Hypothalamus (tissue), 51 donors: ENCODE results near the gene TRPV3.
"Not testable (repeated sequence)": the region's sequence is repeated elsewhere in the genome, so short reads cannot be mapped to it uniquely, and the experiment has no call there.

Source experiments
- DNase-seq, 51 donors: peaks; one replicate each; lab custom pipeline; 2025; lab: John Stamatoyannopoulos, UW

Gene TRPV3

DNA sequence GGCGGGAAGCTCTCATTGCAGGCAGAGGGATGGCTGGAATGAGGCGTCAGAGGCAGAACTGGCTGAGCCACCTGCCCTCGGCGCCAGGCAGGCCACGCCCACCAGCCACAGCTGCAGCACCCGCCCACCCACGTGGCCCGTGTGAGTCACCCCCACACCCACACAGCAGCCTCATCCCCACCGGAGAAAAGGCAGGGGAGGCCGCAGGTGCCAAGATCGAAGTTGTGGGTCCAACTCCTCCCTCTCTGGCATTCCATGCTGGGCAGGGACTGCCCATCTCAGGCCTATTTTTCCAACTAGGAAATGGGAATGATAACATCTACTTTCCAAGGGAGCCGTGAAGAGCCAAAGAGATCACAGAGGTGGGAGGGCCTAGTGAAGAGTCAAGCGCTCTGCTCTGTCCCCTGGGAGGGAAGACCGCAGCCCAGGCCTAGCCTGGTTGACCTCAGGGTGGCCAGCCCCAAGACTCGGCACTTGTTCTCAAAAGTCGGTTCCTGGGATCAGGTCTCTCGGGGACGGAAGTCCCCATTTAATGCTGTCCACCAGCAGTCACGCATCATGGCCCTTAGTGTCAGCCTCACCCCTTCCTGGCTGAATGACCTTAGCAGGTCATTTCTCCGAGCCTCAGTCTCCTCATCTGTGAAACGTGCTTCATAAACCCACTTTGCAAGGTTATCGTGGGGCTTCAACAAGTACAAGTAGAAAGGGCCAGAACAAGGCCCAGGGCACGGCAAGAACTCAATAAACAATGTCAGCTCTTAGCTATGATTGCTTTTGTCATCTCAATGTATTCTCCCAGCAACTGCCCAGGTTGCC is at the start of gene TRPV3:
TSS of gene TRPV3 (minus strand) at position 45 of the 816 bp plus-strand sequence. CDS start 2,962 bp downstream, outside the sequence.
- DNase-seq: no peak

DNA sequence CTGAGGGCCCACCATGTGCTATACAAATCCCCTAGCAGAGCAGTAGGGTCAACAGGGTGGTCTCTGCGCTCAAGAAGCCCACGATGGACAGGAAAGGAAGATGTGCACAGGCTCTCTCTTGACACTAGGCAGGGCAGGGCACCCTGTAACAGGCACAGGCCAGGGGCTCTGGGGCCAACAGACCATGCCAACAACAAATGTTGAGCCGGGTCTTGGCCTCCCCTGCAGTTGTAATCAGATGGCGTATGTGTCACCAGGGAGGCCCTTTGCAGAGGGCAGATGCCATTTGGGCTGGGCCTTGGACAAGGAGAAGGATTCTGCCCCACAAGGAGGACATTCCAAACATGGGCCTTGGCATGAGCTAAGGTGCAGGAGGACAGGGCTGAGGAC is 46.3 kb upstream of the TRPV3 start:
- DNase-seq: no peak

GRCh38 chr17:3603119-3603869 is 45.7 kb upstream of the TRPV3 start:
- no peak for DNase-seq

- no peak for DNase-seq
Observed at GRCh38 chr17:3602499-3602898, 44.9 kb upstream of the TRPV3 start.

- no peak for DNase-seq
Observed at GRCh38 chr17:3600529-3601205, 43.1 kb upstream of the TRPV3 start.

DNA sequence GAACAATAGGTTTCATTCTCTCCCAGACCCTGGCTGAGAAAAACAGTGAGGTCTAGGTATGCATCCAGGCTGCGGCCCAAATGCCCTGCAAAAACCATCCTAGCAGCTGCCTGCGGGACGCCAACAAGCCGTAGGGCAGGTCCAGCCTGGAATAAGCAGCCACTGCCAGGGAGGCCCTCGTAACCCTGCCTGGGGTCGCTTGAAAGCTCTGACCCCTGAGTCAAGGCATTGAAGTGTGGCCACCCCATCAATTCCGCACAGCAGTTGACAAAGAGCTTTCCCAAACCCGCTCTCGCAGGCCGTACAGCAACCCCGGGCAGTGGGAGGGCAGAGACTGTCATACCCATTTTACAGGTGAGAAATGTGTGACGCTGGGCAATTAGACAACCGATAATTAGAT is 40.5 kb upstream of the TRPV3 start:
- DNase-seq: no peak

- no peak for DNase-seq
Observed at GRCh38 chr17:3596804-3597464, 39.3 kb upstream of the TRPV3 start.

DNA sequence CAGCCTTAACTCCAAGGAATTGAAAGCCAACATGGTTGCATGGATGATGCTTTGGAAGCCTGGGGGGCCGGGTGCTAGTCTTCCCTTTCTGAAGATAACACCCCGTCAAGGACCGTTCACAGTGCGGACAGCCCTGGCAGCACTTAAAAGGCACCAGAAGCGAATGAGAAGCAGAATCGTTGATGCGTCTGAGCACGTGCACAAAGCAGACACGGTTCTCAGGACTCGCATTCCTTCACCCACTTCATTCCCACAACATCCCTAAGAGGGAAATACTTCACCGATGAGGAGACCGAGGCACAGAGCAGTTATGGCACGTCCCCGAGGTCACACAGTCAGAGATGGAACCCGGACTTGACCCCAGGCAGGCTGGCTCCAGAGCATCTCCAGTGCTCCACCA is 37.4 kb upstream of the TRPV3 start:
- no peak for DNase-seq

GRCh38 chr17:3594051-3594800 is 36.6 kb upstream of the TRPV3 start:
- peak in 34 of 51 donors; percentile 2 to 69 (median 42) for DNase-seq

DNA sequence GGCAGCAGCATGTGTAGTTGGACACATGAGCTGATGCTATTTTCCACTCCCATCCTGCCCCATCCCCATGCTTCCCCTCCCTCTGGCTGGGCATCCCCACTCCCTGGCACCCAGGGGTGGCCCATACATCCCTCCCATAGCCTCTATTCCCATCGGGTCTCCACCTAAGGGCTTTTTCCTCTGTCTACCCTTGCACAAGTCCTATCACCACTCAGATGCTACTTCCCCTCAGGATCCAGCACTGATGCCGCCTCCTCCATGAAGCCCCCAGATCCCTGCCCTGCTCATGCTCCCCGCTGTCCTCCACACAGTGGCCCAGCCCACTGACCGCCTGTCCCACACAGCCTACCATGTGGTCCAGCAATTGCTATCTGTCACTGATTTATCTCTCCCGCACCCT is 35.8 kb upstream of the TRPV3 start:
- DNase-seq: no peak

GRCh38 chr17:3592216-3592860 is 34.7 kb upstream of the TRPV3 start:
- no peak for DNase-seq

DNA sequence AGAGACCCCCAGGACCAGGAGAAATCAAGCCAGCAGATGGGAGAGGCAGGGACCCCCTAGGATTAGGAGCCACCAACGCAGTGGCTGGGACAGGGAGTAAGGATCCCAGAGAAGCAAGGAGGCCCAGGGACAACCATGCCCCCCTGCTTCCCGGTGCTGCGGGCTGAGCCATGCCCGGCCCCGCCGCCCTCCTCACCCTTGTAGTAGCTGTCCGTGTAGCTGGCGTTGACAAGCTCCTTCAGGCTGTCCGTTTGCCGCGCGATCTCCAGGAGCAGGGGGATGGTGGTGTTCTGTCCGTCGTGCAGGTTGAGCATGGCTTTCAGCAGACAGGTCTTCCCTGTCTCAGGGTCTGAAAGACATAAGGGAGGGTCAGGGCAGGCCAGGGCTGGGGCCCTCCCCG is 33.2 kb upstream of the TRPV3 start:
- no peak for DNase-seq

DNA sequence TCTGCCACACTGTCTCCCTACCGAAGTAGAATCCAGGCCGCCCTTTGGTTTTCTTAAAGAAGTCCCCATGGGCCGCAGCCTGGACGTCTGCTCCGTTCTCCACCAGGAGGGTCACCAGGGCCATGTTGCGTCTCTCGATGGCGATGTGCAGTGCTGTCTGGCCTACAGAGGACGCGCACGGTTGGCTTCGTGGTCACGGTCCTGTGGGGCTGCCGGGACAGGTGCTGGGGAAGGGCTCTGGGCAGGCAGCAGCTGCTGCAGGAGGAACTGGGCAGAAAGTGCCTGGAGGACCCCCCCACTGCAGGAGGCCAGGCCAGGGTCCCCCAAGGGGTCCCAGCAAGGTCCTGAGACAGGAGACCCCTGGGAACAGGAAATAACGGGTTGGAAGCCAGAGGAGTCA is 32.6 kb upstream of the TRPV3 start:
- DNase-seq: no peak

DNA sequence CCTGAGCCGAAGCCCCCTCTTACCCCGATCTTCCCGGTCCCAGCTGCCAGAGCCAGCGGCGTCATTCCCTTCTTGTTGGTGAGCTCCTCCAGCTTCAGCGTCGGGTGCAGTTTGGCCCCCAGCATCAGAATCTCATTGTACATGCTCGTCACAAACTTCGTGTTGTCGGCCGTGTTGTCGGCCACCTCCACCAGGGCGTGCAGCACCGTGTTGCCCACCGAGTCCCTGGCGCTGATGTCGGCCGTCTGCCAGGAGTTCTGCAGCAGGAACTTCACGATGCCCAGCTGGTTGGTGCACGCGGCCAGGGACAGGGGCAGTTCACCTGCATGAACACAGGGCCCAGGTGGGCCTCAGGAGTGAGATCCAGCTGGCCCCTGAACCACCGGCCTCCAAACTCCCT is 32.2 kb upstream of the TRPV3 start:
- no peak for DNase-seq

DNA sequence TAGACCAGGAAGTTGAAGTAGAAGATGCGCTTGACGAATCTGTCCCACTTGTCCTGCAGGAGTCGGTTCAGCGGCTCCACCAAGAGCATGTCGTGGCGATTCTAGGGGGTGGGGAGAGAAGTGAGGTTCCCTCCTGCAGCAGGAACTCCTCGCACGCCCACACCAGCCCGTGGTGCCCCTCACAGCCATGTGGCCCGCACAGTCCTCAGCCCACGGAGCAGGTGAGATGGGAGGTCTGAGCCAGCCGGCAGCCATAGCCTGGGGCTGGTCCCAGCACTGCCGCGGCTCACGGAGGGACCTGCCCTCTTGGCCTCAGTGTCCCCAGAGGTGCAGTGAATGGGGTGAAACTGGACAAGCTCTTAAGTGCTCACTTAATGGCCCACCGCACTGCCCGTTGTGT is 28.2 kb upstream of the TRPV3 start:
- DNase-seq: no peak

- no peak for DNase-seq
Observed at GRCh38 chr17:3583456-3583855, 25.8 kb upstream of the TRPV3 start.

DNA sequence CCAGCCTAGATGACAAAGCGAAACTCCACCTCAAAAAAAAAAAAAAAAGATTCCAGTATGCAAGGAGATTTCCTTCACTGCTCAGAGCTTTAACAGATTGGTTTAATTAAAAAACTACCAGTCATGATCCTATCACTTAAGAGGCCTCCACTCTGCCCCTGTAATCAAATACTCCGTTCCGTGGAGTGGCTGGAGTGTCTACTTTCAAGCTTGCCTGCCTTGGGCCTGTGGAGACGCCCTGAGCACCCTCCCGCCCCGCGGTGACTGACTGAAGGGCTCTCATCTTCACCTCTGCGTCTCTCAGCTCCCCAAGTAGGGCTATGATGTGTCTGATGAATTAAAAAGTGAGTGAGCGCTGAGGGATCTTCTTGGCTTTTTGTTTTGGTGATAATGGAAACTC is 25.3 kb upstream of the TRPV3 start:
- no peak for DNase-seq

GRCh38 chr17:3578667-3579066 is 21.1 kb upstream of the TRPV3 start:
- not testable (repeated sequence) for DNase-seq

- DNase-seq: no peak
Observed at GRCh38 chr17:3576970-3577369, 19.4 kb upstream of the TRPV3 start.

DNA sequence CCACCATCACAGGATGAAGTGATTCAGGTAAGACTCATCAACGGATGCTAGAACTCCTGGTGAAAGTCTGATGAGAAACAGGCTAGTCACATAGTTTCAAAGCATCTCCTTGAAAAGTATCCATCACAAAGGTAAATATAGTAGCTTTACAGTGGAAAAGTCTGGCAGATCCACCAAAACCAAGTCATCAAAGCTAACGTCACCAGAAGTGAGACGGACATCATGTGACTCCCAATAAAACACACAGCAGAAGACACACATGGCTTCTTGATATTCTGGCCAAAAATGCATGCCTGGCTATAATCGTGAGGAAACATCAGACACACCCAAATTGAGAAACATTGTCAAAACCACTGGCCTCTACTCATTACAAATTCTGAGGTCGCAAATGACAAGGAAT is 17.9 kb upstream of the TRPV3 start:
- peak in 1 of 51 donors; percentile 8 for DNase-seq
